HG02763 (cell line): ENCODE data around the gene SYPL2.

Experiments
- ATAC-seq: cut with Tn5 transposase; IDR thresholded peaks from one replicate; pipeline ENCODE4 v1.9.1; 2021; ENCODE audit warnings: mild to moderate bottlenecking, moderate library complexity; ENCODE audit not compliant: unreplicated experiment

The SYPL2 gene

GRCh38 chr1:109513110-109513710 lies 46.9 kb downstream of the SYPL2 start:
- no peak for ATAC-seq

GRCh38 chr1:109514846-109515245 lies 48.5 kb downstream of the SYPL2 start:
- no peak for ATAC-seq

- ATAC-seq, result no peak
Observed at GRCh38 chr1:109516872-109517271, 50.5 kb downstream of the SYPL2 start.

GRCh38 chr1:109517337-109517736 lies 51.0 kb downstream of the SYPL2 start:
- no peak for ATAC-seq

GRCh38 chr1:109521002-109521951 lies 54.9 kb downstream of the SYPL2 start:
- no peak for ATAC-seq

- no peak for ATAC-seq
Observed at GRCh38 chr1:109522026-109522425, 55.7 kb downstream of the SYPL2 start.

- no peak for ATAC-seq
Observed at GRCh38 chr1:109523706-109524105, 57.4 kb downstream of the SYPL2 start.

- ATAC-seq, result peak; percentile 65
Observed at GRCh38 chr1:109527098-109527811, 60.9 kb downstream of the SYPL2 start.

- no peak for ATAC-seq
Observed at GRCh38 chr1:109527846-109528695, 61.7 kb downstream of the SYPL2 start.

- ATAC-seq, result no peak
Observed at GRCh38 chr1:109528712-109529111, 62.4 kb downstream of the SYPL2 start.

- ATAC-seq, result no peak
Observed at GRCh38 chr1:109529881-109530456, 63.6 kb downstream of the SYPL2 start.

- no peak for ATAC-seq
Observed at GRCh38 chr1:109530457-109531087, 64.2 kb downstream of the SYPL2 start.

- no peak for ATAC-seq
Observed at GRCh38 chr1:109531380-109531779, 65.0 kb downstream of the SYPL2 start.
